GM10248 (cell line): ENCODE results near the gene GPR39.

Experiments used
- CTCF ChIA-PET: fragments of 300-600 bp; sonication (Branson Sonifier 250); formaldehyde crosslinking; extraction: SDS; loops from one replicate; lab custom pipeline; 2021; ENCODE audit warnings: antibody characterized with exemption; lab: Yijun Ruan, JAX
- POLR2A ChIA-PET: fragments of 350-650 bp; sonication (Branson Sonifier 250); formaldehyde crosslinking; extraction: SDS; loops from one replicate; lab custom pipeline; 2020; ENCODE audit warnings: antibody characterized with exemption; lab: Yijun Ruan, JAX
- DNase-seq: peaks from one replicate; pipeline ENCODE4 v3.0.0; 2012; ENCODE audit errors: extremely low spot score
- CTCF ChIP-seq: IDR thresholded peaks from 2 replicates; pipeline ENCODE4 v1.5.1; 2012; ENCODE audit warnings: mild to moderate bottlenecking, low read depth; ENCODE audit errors: extremely low read depth, missing control alignments, control extremely low read depth

The GPR39 gene

GRCh38 chr2:132416723-132417395 lies at the start of gene GPR39:
GPR39 (plus strand) TSS chr2:132416805.
- ChIA-PET POLR2A (no interaction called here), CTCF (no interaction called here)
- DNase-seq, result no peak
- no peak for TF ChIP-seq CTCF

GRCh38 chr2:132368191-132368590 lies 48.4 kb upstream of the GPR39 start:
- ChIA-PET CTCF (no interaction called here), POLR2A (no interaction called here)
- DNase-seq, result no peak
- TF ChIP-seq CTCF, result no peak

GRCh38 chr2:132372276-132372675 lies 44.3 kb upstream of the GPR39 start:
- ChIA-PET CTCF (no interaction called here), POLR2A (no interaction called here)
- no peak for DNase-seq
- TF ChIP-seq CTCF, result no peak

DNA sequence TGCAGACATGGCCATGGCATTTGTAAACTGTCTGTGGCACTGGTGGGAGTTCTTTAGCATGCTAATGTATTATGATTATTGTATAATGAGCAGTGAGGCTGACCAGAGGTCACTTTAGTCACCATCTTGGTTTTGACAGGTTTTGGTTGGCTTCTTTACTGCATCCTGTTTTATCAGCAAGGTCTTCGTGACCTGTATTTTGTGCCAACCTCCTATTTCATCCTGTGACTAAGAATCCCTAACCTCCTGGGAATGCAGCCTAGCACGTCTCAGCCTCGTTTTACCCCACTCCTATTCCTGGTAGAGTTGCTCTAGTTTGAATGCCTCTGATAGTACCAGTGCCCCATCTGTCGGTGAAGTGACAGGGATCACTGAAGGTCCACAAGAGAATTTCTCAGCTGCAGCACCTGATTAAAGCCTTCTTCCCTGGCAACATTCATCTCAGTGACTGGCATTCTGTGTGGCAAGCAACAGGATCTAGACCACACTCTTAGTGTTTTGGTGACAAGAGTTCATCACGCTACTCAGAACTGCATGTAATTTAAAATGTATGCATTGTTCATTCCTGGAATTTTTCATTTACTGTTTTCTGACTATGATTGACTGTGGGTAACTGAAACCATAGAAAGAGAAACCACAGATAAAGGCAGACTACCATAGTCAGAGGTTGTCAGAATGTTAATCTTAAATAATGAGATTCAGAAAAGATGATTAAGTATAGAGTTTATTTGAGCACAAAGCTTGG lies 43.0 kb upstream of the GPR39 start:
- CTCF ChIA-PET, result no interaction called here
- TF ChIP-seq CTCF, result no peak
- POLR2A ChIA-PET, result no interaction called here
- no peak for DNase-seq

GRCh38 chr2:132374151-132374550 lies 42.5 kb upstream of the GPR39 start:
- POLR2A ChIA-PET, result no interaction called here

GRCh38 chr2:132374551-132374950 lies 42.1 kb upstream of the GPR39 start:
- DNase-seq, result no peak
- no peak for TF ChIP-seq CTCF
- CTCF ChIA-PET, result no interaction called here
- POLR2A ChIA-PET, result no interaction called here

More at GRCh38 chr2:132374151-132374550, 42.5 kb upstream of the GPR39 start:
- no peak for TF ChIP-seq CTCF
- CTCF ChIA-PET, result no interaction called here
- DNase-seq, result no peak
